ENCODE results near the gene TRAPPC10.

TRAPPC10 gene

GRCh38 chr21:44043613-44044012 lies 31.5 kb downstream of the TRAPPC10 start:
- no peak for DNase-seq

- no peak for DNase-seq
Measured at GRCh38 chr21:44046734-44047133, 34.6 kb downstream of the TRAPPC10 start.

- DNase-seq, result no peak
Measured at GRCh38 chr21:44047996-44048560, 36.0 kb downstream of the TRAPPC10 start.

GRCh38 chr21:44049182-44049581 lies 37.1 kb downstream of the TRAPPC10 start:
- no peak for DNase-seq

GRCh38 chr21:44049606-44050005 lies 37.5 kb downstream of the TRAPPC10 start:
- DNase-seq, result no peak

GRCh38 chr21:44050276-44050675 lies 38.2 kb downstream of the TRAPPC10 start:
- DNase-seq, result no peak

GRCh38 chr21:44051462-44051941 lies 39.4 kb downstream of the TRAPPC10 start:
- no peak for DNase-seq

- DNase-seq, result no peak
Measured at GRCh38 chr21:44052071-44052829, 40.1 kb downstream of the TRAPPC10 start.

GRCh38 chr21:44052830-44053226 lies 40.7 kb downstream of the TRAPPC10 start:
- DNase-seq, result no peak

- no peak for DNase-seq
Measured at GRCh38 chr21:44053567-44053966, 41.5 kb downstream of the TRAPPC10 start.

GRCh38 chr21:44054710-44055109 lies 42.6 kb downstream of the TRAPPC10 start:
- DNase-seq, result no peak

GRCh38 chr21:44057055-44057454 lies 44.9 kb downstream of the TRAPPC10 start:
- DNase-seq, result no peak

- no peak for DNase-seq
Measured at GRCh38 chr21:44057960-44058651, 46.0 kb downstream of the TRAPPC10 start.

- DNase-seq, result no peak
Measured at GRCh38 chr21:44058652-44058964, 46.5 kb downstream of the TRAPPC10 start.

- DNase-seq, result no peak
Measured at GRCh38 chr21:44058981-44059380, 46.9 kb downstream of the TRAPPC10 start.

- DNase-seq, result no peak
Measured at GRCh38 chr21:44059710-44060109, 47.6 kb downstream of the TRAPPC10 start.

GRCh38 chr21:44062380-44062779 lies 50.3 kb downstream of the TRAPPC10 start:
- DNase-seq, result no peak

GRCh38 chr21:44063151-44063912 lies 51.2 kb downstream of the TRAPPC10 start:
- DNase-seq, result no peak

GRCh38 chr21:44064852-44065403 lies 52.8 kb downstream of the TRAPPC10 start:
- DNase-seq, result no peak

- no peak for DNase-seq
Measured at GRCh38 chr21:44065428-44065827, 53.3 kb downstream of the TRAPPC10 start.

- no peak for DNase-seq
Measured at GRCh38 chr21:44066116-44066515, 54.0 kb downstream of the TRAPPC10 start.

GRCh38 chr21:44067011-44067839 lies 55.1 kb downstream of the TRAPPC10 start:
- DNase-seq, result no peak
